ENCODE measurements around the gene HTT. TPM values are rescaled to one million over a fixed set of nuclear protein-coding genes. Genes with fewer than 3 reads are reported as not detected.

The HTT gene
- polyA plus RNA-seq, 1 donor (not counting 4 experiments of a cell fraction or from before 2014, with no cell fraction given) = 16.2 TPM

- TF ChIP-seq EZH2 (IDR thresholded peaks at IDR 0.05; ENCODE audit: low read length) = no peak
- no peak for TF ChIP-seq CTCF (optimal IDR thresholded peaks at IDR 0.05 in 1 of 3, IDR thresholded peaks at IDR 0.05 in 1 of 3, conservative IDR thresholded peaks at IDR 0.05 in 1 of 3; ENCODE audit: extremely low read depth in 1 of 3, insufficient read depth in 2 of 3, low read length in 3 of 3)
Observed at GRCh38 chr4:3257103-3257555, 182.6 kb downstream of the HTT start.

GRCh38 chr4:3257556-3258482 lies 183.3 kb downstream of the HTT start:
- FAIRE-seq = no peak
- no peak for DNase-seq (ENCODE audit: low read depth, low spot score)
- Histone ChIP-seq H2AFZ (ENCODE audit: control insufficient read depth, low read length) (no peak overlapping the region), H3K27me3 (ENCODE audit: control insufficient read depth, extremely low read depth, insufficient read depth, low read length) (peaks cover 10% of the 10 kb centered on the region), H3K27ac (ENCODE audit: control insufficient read depth, insufficient read depth, low read length) (no peak overlapping the region), H4K20me1 (ENCODE audit: control insufficient read depth, extremely low read depth, insufficient read depth, low read length) (no peaks in the 10 kb centered on the region), H3K36me3 (ENCODE audit: control insufficient read depth in 2 of 2, extremely low read depth in 1 of 2, insufficient read depth in 2 of 2, low read length in 2 of 2) (no peaks in the 10 kb centered on the region), H3K9me1 (ENCODE audit: control insufficient read depth, extremely low read depth, insufficient read depth, low read length) (no peaks in the 10 kb centered on the region), H3K4me2 (ENCODE audit: control insufficient read depth, extremely low read depth, insufficient read depth, low read depth, low read length) (no peak overlapping the region), H3K9me3 (ENCODE audit: control insufficient read depth, low read depth, low read length) (no peaks in the 10 kb centered on the region), H3K9ac (ENCODE audit: control insufficient read depth, extremely low read depth, insufficient read depth, low read length) (no peak overlapping the region), H3K4me1 (ENCODE audit: control insufficient read depth, extremely low read depth, insufficient read depth, low read length) (peaks cover 3% of the 10 kb centered on the region), H3K4me3 (ENCODE audit: control insufficient read depth in 2 of 3, extremely low read depth in 1 of 3, insufficient read depth in 2 of 3, low read depth in 1 of 3, low read length in 3 of 3) (no peak overlapping the region), H3K79me2 (ENCODE audit: control insufficient read depth, insufficient read depth, low read length) (no peaks in the 10 kb centered on the region)
- TF ChIP-seq CTCF (optimal IDR thresholded peaks at IDR 0.05 in 1 of 3, IDR thresholded peaks at IDR 0.05 in 1 of 3, conservative IDR thresholded peaks at IDR 0.05 in 1 of 3; ENCODE audit: extremely low read depth in 1 of 3, insufficient read depth in 2 of 3, low read length in 3 of 3) = no peak
- no peak for TF ChIP-seq EZH2 (IDR thresholded peaks at IDR 0.05; ENCODE audit: low read length)
- dilution Hi-C loops (cut with MboI; ENCODE audit: extremely low pct_ligation_motif_present, low sequenced_read_pairs) = no loop called here

More at GRCh38 chr4:3257103-3257555, 182.6 kb downstream of the HTT start:
- no peak overlapping the region for H3K4me3 ChIP-seq (ENCODE audit: control insufficient read depth in 2 of 3, extremely low read depth in 1 of 3, insufficient read depth in 2 of 3, low read depth in 1 of 3, low read length in 3 of 3)
- dilution Hi-C loops (cut with MboI; ENCODE audit: extremely low pct_ligation_motif_present, low sequenced_read_pairs) = no loop called here
- H2AFZ ChIP-seq (ENCODE audit: control insufficient read depth, low read length) = no peak overlapping the region
- no peak overlapping the region for H3K4me2 ChIP-seq (ENCODE audit: control insufficient read depth, extremely low read depth, insufficient read depth, low read depth, low read length)
- no peak overlapping the region for H3K27ac ChIP-seq (ENCODE audit: control insufficient read depth, insufficient read depth, low read length)
- H3K36me3 ChIP-seq (ENCODE audit: control insufficient read depth in 2 of 2, extremely low read depth in 1 of 2, insufficient read depth in 2 of 2, low read length in 2 of 2) = no peaks in the 10 kb centered on the region
- H3K9ac ChIP-seq (ENCODE audit: control insufficient read depth, extremely low read depth, insufficient read depth, low read length) = no peak overlapping the region
- DNase-seq (ENCODE audit: low read depth, low spot score) (peak; percentile 9), FAIRE-seq (no peak)
- H3K9me3 ChIP-seq (ENCODE audit: control insufficient read depth, low read depth, low read length) = no peaks in the 10 kb centered on the region
- H3K4me1 ChIP-seq (ENCODE audit: control insufficient read depth, extremely low read depth, insufficient read depth, low read length) = peaks cover 3% of the 10 kb centered on the region
- H3K27me3 ChIP-seq (ENCODE audit: control insufficient read depth, extremely low read depth, insufficient read depth, low read length) = peaks cover 3% of the 10 kb centered on the region
- no peaks in the 10 kb centered on the region for H4K20me1 ChIP-seq (ENCODE audit: control insufficient read depth, extremely low read depth, insufficient read depth, low read length)
- H3K9me1 ChIP-seq (ENCODE audit: control insufficient read depth, extremely low read depth, insufficient read depth, low read length) = no peaks in the 10 kb centered on the region
- H3K79me2 ChIP-seq (ENCODE audit: control insufficient read depth, insufficient read depth, low read length) = no peaks in the 10 kb centered on the region
